Endothelial cell of umbilical vein (primary cell): ENCODE data around the gene RFFL.

Source experiments
- JUN ChIP-seq: IDR thresholded peaks from 2 replicates; pipeline ENCODE4 v1.6.1; 2011; ENCODE audit warnings: borderline replicate concordance, low read depth; ENCODE audit not compliant: insufficient read length, insufficient read depth
- POLR2A ChIP-seq: IDR thresholded peaks from 2 replicates; pipeline ENCODE4 v1.6.1; 2012; ENCODE audit warnings: low read depth, mild to moderate bottlenecking, control low read depth, low read length

GRCh38 chr17:34974179-34974578 lies 89.3 kb downstream of the RFFL start:
- TF ChIP-seq JUN (no peak), POLR2A (no peak)
